HEK293 (cell line): ENCODE data around the gene MPV17L2.

Experiments used
- CTCF ChIP-seq: fragments of 450-650 bp; formaldehyde crosslinking; IDR thresholded peaks from 2 replicates; pipeline ENCODE4 v1.5.1; 2016; ENCODE audit warnings: missing biosample characterization, missing genetic modification characterization
- ELK4 ChIP-seq: IDR thresholded peaks from 2 replicates; pipeline ENCODE4 v1.6.1; 2011; ENCODE audit warnings: mild to moderate bottlenecking, low read depth, low read length, borderline replicate concordance
- KLF16 ChIP-seq: fragments of 450-650 bp; formaldehyde crosslinking; IDR thresholded peaks from 2 replicates; pipeline ENCODE4 v1.5.1; 2017; ENCODE audit warnings: missing biosample characterization, missing genetic modification characterization
- PBX3 ChIP-seq: sonication (generic); formaldehyde crosslinking; IDR thresholded peaks from 2 replicates; pipeline ENCODE4 v1.8.1; 2022; ENCODE audit warnings: mild to moderate bottlenecking, moderate library complexity, missing genetic modification reagents
- PRDM10 ChIP-seq: fragments of 450-650 bp; formaldehyde crosslinking; IDR thresholded peaks from 2 replicates; pipeline ENCODE4 v1.5.1; 2016; ENCODE audit warnings: missing biosample characterization, missing genetic modification characterization
- SCRT2 ChIP-seq: fragments of 450-650 bp; formaldehyde crosslinking; IDR thresholded peaks from 2 replicates; pipeline ENCODE4 v1.5.1; 2016; ENCODE audit warnings: missing biosample characterization, missing genetic modification characterization
- SETDB1 ChIP-seq: IDR thresholded peaks from one replicate; pipeline ENCODE4 v1.6.1; 2017; ENCODE audit warnings: mild to moderate bottlenecking, low read length, moderate library complexity, mixed read lengths; ENCODE audit not compliant: insufficient read length
- TSHZ1 ChIP-seq: fragments of 450-650 bp; formaldehyde crosslinking; IDR thresholded peaks from 2 replicates; pipeline ENCODE4 v1.5.1; 2016; ENCODE audit warnings: missing biosample characterization, missing genetic modification characterization, borderline replicate concordance
- YY1 ChIP-seq: fragments of 450-650 bp; formaldehyde crosslinking; IDR thresholded peaks from 2 replicates; pipeline ENCODE4 v1.5.1; 2018; ENCODE audit warnings: missing biosample characterization, missing genetic modification characterization
- ZEB2 ChIP-seq: fragments of 450-650 bp; formaldehyde crosslinking; IDR thresholded peaks from 2 replicates; pipeline ENCODE4 v1.5.1; 2016; ENCODE audit warnings: missing biosample characterization, missing genetic modification characterization
- ZNF148 ChIP-seq: fragments of 450-650 bp; formaldehyde crosslinking; IDR thresholded peaks from 2 replicates; pipeline ENCODE4 v1.5.0; 2017; ENCODE audit warnings: missing biosample characterization, missing genetic modification characterization, borderline replicate concordance
- ZNF274 ChIP-seq, 2 experiments: fragments of 200-500 bp in 1 of 2; fragments of 450-650 bp in 1 of 2; sonication (Bioruptor generic) in 1 of 2; formaldehyde crosslinking in 1 of 2; IDR thresholded peaks; 2 replicates each; pipeline versions ENCODE4 v1.5.1 to v1.6.1; 2014 to 2016; ENCODE audit warnings: borderline replicate concordance in 1 of 2, inconsistent platforms in 1 of 2, low read length in 1 of 2, missing biosample characterization in 1 of 2, missing genetic modification characterization in 1 of 2
- ZNF423 ChIP-seq: fragments of 450-650 bp; formaldehyde crosslinking; IDR thresholded peaks from 2 replicates; pipeline ENCODE4 v1.5.1; 2016; ENCODE audit warnings: missing biosample characterization, missing genetic modification characterization
- ZNF549 ChIP-seq: fragments of 450-650 bp; IDR thresholded peaks from 2 replicates; pipeline ENCODE4 v1.5.1; 2018; ENCODE audit warnings: missing biosample characterization, missing genetic modification characterization, mild to moderate bottlenecking, inconsistent platforms, moderate library complexity

- TF ChIP-seq CTCF (tag by site-specific recombination) (no peak), SETDB1 (no peak), ZNF274 (IDR thresholded peaks at IDR 0.05; ENCODE audit: low read length) (no peak), ZNF274 (tag by site-specific recombination; IDR thresholded peaks at IDR 0.05; ENCODE audit: borderline replicate concordance) (no peak), ELK4 (no peak), ZNF423 (tag by site-specific recombination) (no peak), PRDM10 (tag by site-specific recombination) (no peak), SCRT2 (tag by site-specific recombination) (no peak), ZNF148 (tag by site-specific recombination) (no peak), YY1 (no peak), KLF16 (tag by site-specific recombination) (no peak), ZNF549 (tag by site-specific recombination) (no peak), PBX3 (CRISPR knock-in tag) (no peak), TSHZ1 (no peak), ZEB2 (no peak)
These were observed 32.3 kb downstream of the MPV17L2 start for GRCh38 chr19:18225355-18225701.
